Memory B cell (primary cell): ENCODE measurements around the gene HEBP2.
"Not testable (repeated sequence)": the region's sequence is repeated elsewhere in the genome, so short reads cannot be mapped to it uniquely, and the experiment has no call there.

Experiments used
- ATAC-seq: fragments of 150-1000 bp; cut with Tn5 transposase; 2 replicates; pipeline ENCODE4 v1.10.0; 2021; ENCODE audit warnings: low read depth, mild to moderate bottlenecking, moderate library complexity
- DNase-seq, 2 donors: peaks; one replicate each; pipeline ENCODE4 v3.0.0; 2022; ENCODE audit warnings: low spot score in 2 of 2
- H3K27ac Mint-ChIP-seq: one replicate; pipeline ENCODE4 v1.8.0; 2022; ENCODE audit warnings: mild to moderate bottlenecking, moderate library complexity, mixed read lengths
- H3K27me3 Mint-ChIP-seq: one replicate; pipeline ENCODE4 v1.8.0; 2022; ENCODE audit warnings: mixed read lengths
- H3K36me3 Mint-ChIP-seq: one replicate; pipeline ENCODE4 v1.8.0; 2022; ENCODE audit warnings: mild to moderate bottlenecking, mixed read lengths
- H3K4me1 Mint-ChIP-seq: one replicate; pipeline ENCODE4 v1.8.0; 2022; ENCODE audit warnings: mixed read lengths
- H3K4me3 Mint-ChIP-seq: one replicate; pipeline ENCODE4 v1.8.0; 2022; ENCODE audit warnings: mild to moderate bottlenecking, moderate library complexity, mixed read lengths
- H3K9me3 Mint-ChIP-seq: one replicate; pipeline ENCODE4 v1.8.0; 2022; ENCODE audit warnings: mixed read lengths

HEBP2 gene

GRCh38 chr6:138403801-138404665 lies at the start of gene HEBP2:
Gene HEBP2, plus strand, starts transcription at chr6:138404223. Its CDS starts 273 bp downstream, at chr6:138404496.
- peaks cover 18% of the 10 kb centered on the region for H3K36me3 Mint-ChIP-seq
- peak within 1 kb of the TSS; percentile 86 for H3K27ac Mint-ChIP-seq
- peaks cover 24% of the 10 kb centered on the region for H3K4me1 Mint-ChIP-seq
- H3K4me3 Mint-ChIP-seq: peak within 1 kb of the TSS; percentile 87
- peak; percentile 92 for ATAC-seq
- H3K9me3 Mint-ChIP-seq: no peaks in the 10 kb centered on the region
- H3K27me3 Mint-ChIP-seq: no peaks in the 10 kb centered on the region
- DNase-seq: peak; percentile 85 to 88

DNA sequence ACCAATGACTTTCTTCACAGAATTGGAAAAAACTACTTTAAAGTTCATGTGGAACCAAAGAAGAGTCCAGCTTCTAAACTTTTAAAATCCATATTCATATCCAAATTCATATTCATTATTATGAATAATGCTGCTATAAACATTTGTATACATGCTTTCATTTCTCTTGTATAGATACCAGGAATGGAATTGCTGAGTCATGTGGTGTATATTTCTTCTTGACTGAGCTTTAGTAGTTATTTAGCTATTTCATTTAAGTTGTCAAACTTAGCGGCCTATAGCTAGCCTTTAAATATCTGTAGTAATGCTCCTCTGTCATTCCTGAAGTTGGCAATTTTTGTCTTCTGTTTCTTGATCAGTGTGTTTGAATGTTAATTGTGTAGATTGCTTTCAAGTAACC lies 46.1 kb upstream of the HEBP2 start:
- Mint-ChIP-seq H3K9me3 (peaks cover 4% of the 10 kb centered on the region), H3K4me1 (no peaks in the 10 kb centered on the region), H3K4me3 (no peak overlapping the region), H3K36me3 (no peaks in the 10 kb centered on the region), H3K27me3 (peaks cover 16% of the 10 kb centered on the region), H3K27ac (no peak overlapping the region)
- ATAC-seq (no peak), DNase-seq (no peak)

DNA sequence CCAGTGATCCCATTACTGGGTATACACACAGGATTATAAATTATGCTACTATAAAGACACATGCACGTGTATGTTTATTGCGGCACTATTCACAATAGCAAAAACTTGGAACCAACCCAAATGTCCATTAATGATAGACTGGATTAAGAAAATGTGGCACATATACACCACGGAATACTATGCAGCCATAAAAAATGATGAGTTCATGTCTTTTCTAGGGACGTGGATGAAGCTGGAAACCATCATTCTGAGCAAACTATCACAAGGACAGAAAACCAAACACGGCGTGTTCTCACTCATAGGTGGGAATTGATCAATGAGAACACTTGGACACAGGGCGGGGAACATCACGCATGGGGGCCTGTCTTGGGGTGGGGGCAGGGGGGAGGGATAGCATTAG lies 35.3 kb upstream of the HEBP2 start:
- H3K36me3 Mint-ChIP-seq, H3K4me3 Mint-ChIP-seq: not testable (repeated sequence)

GRCh38 chr6:138370631-138371451 lies 33.2 kb upstream of the HEBP2 start:
- Mint-ChIP-seq H3K9me3 (peaks cover 2% of the 10 kb centered on the region), H3K27me3 (peaks cover 11% of the 10 kb centered on the region), H3K4me1 (no peaks in the 10 kb centered on the region), H3K4me3 (no peak overlapping the region), H3K36me3 (peaks cover 1% of the 10 kb centered on the region), H3K27ac (no peak overlapping the region)
- DNase-seq: no peak
- ATAC-seq: no peak

More for the DNA sequence above, 35.3 kb upstream of the HEBP2 start:
- peaks cover 14% of the 10 kb centered on the region for H3K27me3 Mint-ChIP-seq
- H3K27ac Mint-ChIP-seq, ATAC-seq, H3K9me3 Mint-ChIP-seq, H3K4me1 Mint-ChIP-seq, DNase-seq: not testable (repeated sequence)

- no peak for DNase-seq
- Mint-ChIP-seq H3K4me1 (no peaks in the 10 kb centered on the region), H3K9me3 (peaks cover 2% of the 10 kb centered on the region), H3K27ac (no peak overlapping the region), H3K27me3 (peaks cover 11% of the 10 kb centered on the region), H3K36me3 (peaks cover 1% of the 10 kb centered on the region), H3K4me3 (no peak overlapping the region)
- no peak for ATAC-seq
Measured at GRCh38 chr6:138371452-138371711, 32.6 kb upstream of the HEBP2 start.

- no peaks in the 10 kb centered on the region for H3K4me1 Mint-ChIP-seq
- H3K27ac Mint-ChIP-seq: no peak overlapping the region
- ATAC-seq (no peak), DNase-seq (no peak)
- peaks cover 1% of the 10 kb centered on the region for H3K36me3 Mint-ChIP-seq
- peaks cover 11% of the 10 kb centered on the region for H3K27me3 Mint-ChIP-seq
- H3K4me3 Mint-ChIP-seq: no peak overlapping the region
- peaks cover 2% of the 10 kb centered on the region for H3K9me3 Mint-ChIP-seq
Measured at GRCh38 chr6:138371720-138372119, 32.3 kb upstream of the HEBP2 start.

- Mint-ChIP-seq H3K27me3 (peaks cover 3% of the 10 kb centered on the region), H3K36me3 (no peaks in the 10 kb centered on the region), H3K4me3 (no peak overlapping the region), H3K27ac (no peak overlapping the region), H3K4me1 (no peaks in the 10 kb centered on the region), H3K9me3 (no peaks in the 10 kb centered on the region)
- no peak for ATAC-seq
- DNase-seq: no peak
Measured at GRCh38 chr6:138372711-138373463, 31.1 kb upstream of the HEBP2 start.

DNA sequence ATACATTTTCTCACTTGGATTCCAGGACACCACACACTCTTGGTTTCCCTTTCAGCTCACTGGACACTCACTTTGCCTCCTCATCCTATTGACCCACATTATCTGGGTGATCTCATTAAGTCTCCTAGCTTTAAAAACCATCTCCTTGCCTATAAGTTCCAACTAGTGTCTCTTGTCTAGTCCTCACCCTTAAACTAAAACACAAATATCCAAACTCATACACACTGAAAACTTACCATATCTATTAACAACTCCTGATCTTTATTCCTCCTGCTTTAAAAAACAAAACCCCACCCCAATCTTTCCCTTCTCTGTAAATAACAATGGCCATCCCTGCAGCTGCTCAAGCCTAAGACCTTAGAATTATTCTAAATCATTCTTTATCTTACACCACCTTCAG lies 29.8 kb upstream of the HEBP2 start:
- H3K27me3 Mint-ChIP-seq: peaks cover 3% of the 10 kb centered on the region
- no peak overlapping the region for H3K4me3 Mint-ChIP-seq
- no peak for DNase-seq
- ATAC-seq: no peak
- no peaks in the 10 kb centered on the region for H3K9me3 Mint-ChIP-seq
- no peak overlapping the region for H3K27ac Mint-ChIP-seq
- H3K4me1 Mint-ChIP-seq: no peaks in the 10 kb centered on the region
- H3K36me3 Mint-ChIP-seq: no peaks in the 10 kb centered on the region

GRCh38 chr6:138374815-138375214 lies 29.2 kb upstream of the HEBP2 start:
- ATAC-seq (no peak), DNase-seq (no peak)
- Mint-ChIP-seq H3K4me1 (no peaks in the 10 kb centered on the region), H3K36me3 (no peaks in the 10 kb centered on the region), H3K4me3 (no peak overlapping the region), H3K27ac (no peak overlapping the region), H3K27me3 (peaks cover 3% of the 10 kb centered on the region), H3K9me3 (no peaks in the 10 kb centered on the region)

GRCh38 chr6:138377042-138377441 lies 27.0 kb upstream of the HEBP2 start:
- Mint-ChIP-seq H3K27me3 (peaks cover 3% of the 10 kb centered on the region), H3K4me3 (no peak overlapping the region), H3K36me3 (no peaks in the 10 kb centered on the region), H3K9me3 (no peaks in the 10 kb centered on the region), H3K4me1 (no peaks in the 10 kb centered on the region), H3K27ac (no peak overlapping the region)
- no peak for DNase-seq
- ATAC-seq: no peak

- H3K9me3 Mint-ChIP-seq: no peaks in the 10 kb centered on the region
- H3K27ac Mint-ChIP-seq: no peak within 1 kb of the TSS
- H3K27me3 Mint-ChIP-seq: peaks cover 7% of the 10 kb centered on the region
- ATAC-seq (no peak), DNase-seq (no peak)
- H3K4me3 Mint-ChIP-seq: no peak within 1 kb of the TSS
- H3K4me1 Mint-ChIP-seq: no peaks in the 10 kb centered on the region
- no peaks in the 10 kb centered on the region for H3K36me3 Mint-ChIP-seq
Measured at GRCh38 chr6:138377844-138378243, 26.2 kb upstream of the HEBP2 start, which contains the start of gene SMIM28. Gene SMIM28, plus strand, starts transcription at chr6:138377905. Its CDS starts 168 bp downstream, at chr6:138378073.

DNA sequence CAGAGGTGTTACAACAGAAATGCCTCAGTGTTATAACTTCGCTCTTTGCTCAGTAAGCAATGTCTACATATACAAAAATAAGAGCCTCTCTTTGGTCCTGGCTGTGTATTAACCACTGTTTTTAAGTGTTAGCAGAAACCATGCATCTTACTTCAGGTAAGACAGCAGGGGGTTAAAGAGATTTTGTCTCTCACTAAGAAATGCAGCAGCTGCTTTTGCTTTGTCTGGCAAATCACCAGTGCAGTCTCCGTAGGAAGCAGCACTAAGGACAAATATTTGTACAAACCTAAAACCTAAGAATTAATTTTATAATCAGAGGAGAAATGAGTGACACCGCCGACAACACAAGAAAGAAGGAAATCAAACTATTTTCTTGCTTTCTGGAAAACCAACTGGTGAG lies 25.6 kb upstream of the HEBP2 start:
- no peak overlapping the region for H3K4me3 Mint-ChIP-seq
- DNase-seq (no peak), ATAC-seq (no peak)
- H3K27me3 Mint-ChIP-seq: peaks cover 9% of the 10 kb centered on the region
- peaks cover 2% of the 10 kb centered on the region for H3K4me1 Mint-ChIP-seq
- H3K27ac Mint-ChIP-seq: no peak overlapping the region
- no peaks in the 10 kb centered on the region for H3K36me3 Mint-ChIP-seq
- H3K9me3 Mint-ChIP-seq: no peaks in the 10 kb centered on the region

DNA sequence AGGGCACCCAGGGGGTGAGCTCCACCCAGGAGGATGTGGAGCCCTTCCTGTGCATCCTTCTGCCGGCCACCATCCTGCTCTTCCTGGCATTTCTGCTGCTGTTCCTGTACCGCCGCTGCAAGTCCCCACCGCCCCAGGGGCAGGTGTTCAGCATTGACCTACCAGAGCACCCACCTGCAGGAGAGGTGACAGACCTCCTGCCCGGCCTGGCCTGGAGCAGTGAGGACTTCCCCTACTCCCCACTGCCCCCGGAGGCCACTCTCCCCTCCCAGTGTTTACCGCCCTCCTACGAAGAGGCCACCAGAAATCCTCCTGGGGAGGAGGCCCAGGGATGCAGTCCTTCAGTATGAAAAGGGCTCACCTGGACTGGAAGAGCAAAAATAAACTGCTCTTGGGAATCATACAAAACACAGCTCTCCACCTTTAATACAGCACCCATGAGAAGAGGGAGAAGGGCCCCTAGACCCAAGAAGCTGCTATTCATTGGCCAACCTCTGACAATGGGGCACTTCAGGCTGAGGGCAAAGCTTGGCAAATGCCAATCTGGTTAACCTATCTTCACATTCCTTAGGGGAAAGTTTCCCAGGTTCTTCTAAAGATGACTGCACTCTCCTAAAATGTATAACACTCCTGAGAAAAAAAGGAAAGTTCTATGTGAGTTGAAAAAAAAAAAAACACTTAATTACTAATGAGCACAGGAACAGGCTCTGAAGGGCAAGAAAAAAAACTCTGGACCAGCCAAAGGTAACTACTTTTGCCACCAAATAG lies 21.3 kb upstream of the HEBP2 start:
- Mint-ChIP-seq H3K27ac (no peak overlapping the region), H3K27me3 (peaks cover 7% of the 10 kb centered on the region), H3K4me1 (peaks cover 2% of the 10 kb centered on the region), H3K36me3 (no peaks in the 10 kb centered on the region), H3K4me3 (no peak overlapping the region), H3K9me3 (no peaks in the 10 kb centered on the region)
- no peak for ATAC-seq
- DNase-seq: no peak
